ENCODE measurements around the gene PDGFRB.

DNA sequence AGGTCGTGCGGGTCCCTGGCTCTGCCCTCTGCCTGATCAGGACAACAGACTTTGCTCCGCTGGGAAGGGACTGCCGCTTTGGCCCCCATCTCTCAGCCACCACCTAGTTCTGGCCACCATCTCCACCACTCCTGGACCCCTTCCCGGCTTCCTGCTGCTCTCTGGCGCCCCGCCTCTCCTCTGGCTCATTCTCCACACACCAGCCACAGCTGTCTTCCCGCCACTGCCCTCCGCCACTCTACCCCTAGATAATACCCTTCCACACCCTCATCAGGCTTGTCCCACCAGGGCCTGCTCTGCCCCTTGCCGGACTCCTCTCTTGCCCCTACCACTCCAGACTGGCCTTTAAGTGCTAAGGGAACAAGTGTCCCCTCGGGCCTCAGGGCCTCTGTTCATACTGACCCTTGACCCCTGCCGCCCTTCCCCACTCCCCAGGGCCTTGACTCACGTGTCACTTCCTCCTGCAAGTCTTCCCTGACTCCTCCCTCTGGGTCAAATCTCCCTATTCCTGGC, 8.0 kb upstream of the PDGFRB start:
- no peak for TF ChIP-seq CHD2 (IDR thresholded peaks at IDR 0.05; ENCODE audit: low read length)
- no peak for TF ChIP-seq POLR2A (IDR thresholded peaks at IDR 0.05; ENCODE audit: control extremely low read depth in 1 of 2, low read depth in 2 of 2, low read length in 2 of 2)
- no peak for TF ChIP-seq YY1 (IDR thresholded peaks at IDR 0.05; ENCODE audit: low read depth, low read length)
- TF ChIP-seq, protein P1, sequence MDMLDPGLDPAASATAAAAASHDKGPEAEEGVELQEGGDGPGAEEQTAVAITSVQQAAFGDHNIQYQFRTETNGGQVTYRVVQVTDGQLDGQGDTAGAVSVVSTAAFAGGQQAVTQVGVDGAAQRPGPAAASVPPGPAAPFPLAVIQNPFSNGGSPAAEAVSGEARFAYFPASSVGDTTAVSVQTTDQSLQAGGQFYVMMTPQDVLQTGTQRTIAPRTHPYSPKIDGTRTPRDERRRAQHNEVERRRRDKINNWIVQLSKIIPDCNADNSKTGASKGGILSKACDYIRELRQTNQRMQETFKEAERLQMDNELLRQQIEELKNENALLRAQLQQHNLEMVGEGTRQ (IDR thresholded peaks at IDR 0.05; ENCODE audit: low read length) = no peak
- TF ChIP-seq EP300 (IDR thresholded peaks at IDR 0.05; ENCODE audit: borderline replicate concordance in 1 of 2, low read depth in 2 of 2, low read length in 2 of 2) = no peak
- TF ChIP-seq EGR1 (IDR thresholded peaks at IDR 0.05; ENCODE audit: borderline replicate concordance, low read depth, low read length) = no peak
- TF ChIP-seq, protein P2, sequence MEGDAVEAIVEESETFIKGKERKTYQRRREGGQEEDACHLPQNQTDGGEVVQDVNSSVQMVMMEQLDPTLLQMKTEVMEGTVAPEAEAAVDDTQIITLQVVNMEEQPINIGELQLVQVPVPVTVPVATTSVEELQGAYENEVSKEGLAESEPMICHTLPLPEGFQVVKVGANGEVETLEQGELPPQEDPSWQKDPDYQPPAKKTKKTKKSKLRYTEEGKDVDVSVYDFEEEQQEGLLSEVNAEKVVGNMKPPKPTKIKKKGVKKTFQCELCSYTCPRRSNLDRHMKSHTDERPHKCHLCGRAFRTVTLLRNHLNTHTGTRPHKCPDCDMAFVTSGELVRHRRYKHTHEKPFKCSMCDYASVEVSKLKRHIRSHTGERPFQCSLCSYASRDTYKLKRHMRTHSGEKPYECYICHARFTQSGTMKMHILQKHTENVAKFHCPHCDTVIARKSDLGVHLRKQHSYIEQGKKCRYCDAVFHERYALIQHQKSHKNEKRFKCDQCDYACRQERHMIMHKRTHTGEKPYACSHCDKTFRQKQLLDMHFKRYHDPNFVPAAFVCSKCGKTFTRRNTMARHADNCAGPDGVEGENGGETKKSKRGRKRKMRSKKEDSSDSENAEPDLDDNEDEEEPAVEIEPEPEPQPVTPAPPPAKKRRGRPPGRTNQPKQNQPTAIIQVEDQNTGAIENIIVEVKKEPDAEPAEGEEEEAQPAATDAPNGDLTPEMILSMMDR (IDR thresholded peaks at IDR 0.05; ENCODE audit: control extremely low read depth in 1 of 3, insufficient read depth in 1 of 3, low read depth in 1 of 3, low read length in 3 of 3) = no peak; a peak in 1 of 4 replicates

All from H1 (cell line).